ENCODE measurements around the gene AKT3. TPM values are rescaled to one million over a fixed set of nuclear protein-coding genes. Genes with fewer than 3 reads are reported as not detected.
A peak's percentile ranks its signal among the peaks of the same experiment; 100 is the strongest.

Gene AKT3
- total RNA-seq, 1 donor from 2014 or later: 61.9 TPM

DNA sequence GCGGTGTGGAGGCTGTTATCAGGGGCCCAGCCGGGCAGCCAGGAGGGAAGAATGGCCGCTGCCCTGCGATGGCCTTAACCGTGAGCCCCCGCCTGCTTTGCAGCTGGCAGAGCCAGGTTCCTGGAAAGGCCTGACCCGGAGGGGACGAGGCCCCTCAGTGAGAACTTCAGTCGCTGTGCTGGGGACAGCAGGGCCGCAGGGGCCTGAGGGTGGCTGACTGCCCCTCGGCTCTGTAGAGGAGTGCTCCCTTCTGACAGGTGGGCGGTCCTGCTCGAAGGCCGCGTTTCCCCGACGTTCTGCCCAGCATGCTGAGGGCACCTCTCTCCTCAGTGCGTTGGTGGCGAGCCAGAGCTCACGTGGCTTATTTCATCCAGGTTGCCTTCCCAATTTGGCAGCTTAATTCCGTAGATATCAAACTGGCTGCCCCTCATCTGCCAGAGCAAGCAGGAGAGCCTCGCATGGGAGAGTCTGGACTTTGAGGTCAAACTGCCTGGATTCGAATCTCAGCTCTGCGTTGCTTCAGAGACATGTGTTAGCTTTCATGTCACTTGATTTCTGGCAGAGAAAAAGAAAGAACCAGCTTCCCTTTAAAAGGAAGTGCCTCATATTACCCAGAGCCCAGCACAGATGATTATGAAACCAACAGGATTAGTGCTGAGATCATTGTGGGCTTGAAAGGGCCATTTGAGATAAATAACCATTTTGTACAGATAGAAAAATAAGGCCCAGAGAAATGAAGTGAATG lies 354.4 kb downstream of the AKT3 start:
- peak; percentile 64 to 72 for DNase-seq (ENCODE audit: extremely low spot score in 2 of 2)

DNA sequence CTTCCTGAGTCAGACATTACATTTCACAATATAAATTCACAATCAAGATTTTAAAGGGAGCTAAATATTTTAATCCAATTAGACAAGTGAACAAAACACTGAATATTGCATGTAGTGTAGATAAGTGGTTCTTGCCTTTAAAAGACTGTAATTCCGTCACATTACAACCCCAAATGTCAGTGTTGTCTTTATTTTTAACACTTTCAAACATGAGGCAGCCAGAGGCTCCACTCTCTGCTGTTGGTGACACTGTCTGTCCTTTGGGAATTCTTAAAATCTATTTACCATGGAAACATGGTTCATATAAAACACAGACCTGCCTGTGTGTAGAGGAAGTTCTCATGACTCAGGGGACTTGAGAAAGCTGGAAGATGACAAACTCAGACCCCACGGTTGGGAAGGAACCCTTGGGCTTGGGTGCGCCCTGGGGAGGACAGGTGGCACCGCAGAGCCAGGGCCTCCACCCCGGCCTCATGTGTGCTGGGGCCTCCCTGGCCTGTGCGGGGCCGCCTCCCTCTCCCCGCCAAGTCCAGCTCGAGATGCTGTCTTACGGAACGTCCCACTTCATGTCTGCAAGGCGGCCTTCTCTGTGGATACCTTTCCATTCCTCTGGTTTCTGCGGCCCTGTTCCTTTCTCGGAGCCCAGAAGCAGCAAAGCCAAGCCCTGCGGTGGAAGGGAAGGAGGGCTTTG lies 355.2 kb downstream of the AKT3 start:
- peaks cover 12% of the 10 kb centered on the region for H3K4me1 ChIP-seq
- peak overlapping the region; percentile 76 for H3K27ac ChIP-seq
- H3K4me3 ChIP-seq: no peak overlapping the region
- H3K36me3 ChIP-seq: peaks cover 0 to 5% of the 10 kb centered on the region in 2 donors
- intact Hi-C loops (cut with DNase I): no loop called here
- no peaks in the 10 kb centered on the region for H3K27me3 ChIP-seq
- TF ChIP-seq POLR2AphosphoS5 (IDR thresholded peaks at IDR 0.05; ENCODE audit: insufficient read depth in 1 of 2, low read depth in 1 of 2): no peak
- TF ChIP-seq, protein P1, sequence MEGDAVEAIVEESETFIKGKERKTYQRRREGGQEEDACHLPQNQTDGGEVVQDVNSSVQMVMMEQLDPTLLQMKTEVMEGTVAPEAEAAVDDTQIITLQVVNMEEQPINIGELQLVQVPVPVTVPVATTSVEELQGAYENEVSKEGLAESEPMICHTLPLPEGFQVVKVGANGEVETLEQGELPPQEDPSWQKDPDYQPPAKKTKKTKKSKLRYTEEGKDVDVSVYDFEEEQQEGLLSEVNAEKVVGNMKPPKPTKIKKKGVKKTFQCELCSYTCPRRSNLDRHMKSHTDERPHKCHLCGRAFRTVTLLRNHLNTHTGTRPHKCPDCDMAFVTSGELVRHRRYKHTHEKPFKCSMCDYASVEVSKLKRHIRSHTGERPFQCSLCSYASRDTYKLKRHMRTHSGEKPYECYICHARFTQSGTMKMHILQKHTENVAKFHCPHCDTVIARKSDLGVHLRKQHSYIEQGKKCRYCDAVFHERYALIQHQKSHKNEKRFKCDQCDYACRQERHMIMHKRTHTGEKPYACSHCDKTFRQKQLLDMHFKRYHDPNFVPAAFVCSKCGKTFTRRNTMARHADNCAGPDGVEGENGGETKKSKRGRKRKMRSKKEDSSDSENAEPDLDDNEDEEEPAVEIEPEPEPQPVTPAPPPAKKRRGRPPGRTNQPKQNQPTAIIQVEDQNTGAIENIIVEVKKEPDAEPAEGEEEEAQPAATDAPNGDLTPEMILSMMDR (IDR thresholded peaks at IDR 0.05): no peak
- no peak for TF ChIP-seq POLR2A (IDR thresholded peaks at IDR 0.05)
- DNase-seq (ENCODE audit: extremely low spot score in 2 of 2): peak in 1 of 2 donors; percentile 71
- no peaks in the 10 kb centered on the region for H3K9me3 ChIP-seq

More for the DNA sequence above, 354.4 kb downstream of the AKT3 start:
- Histone ChIP-seq H3K9me3 (no peaks in the 10 kb centered on the region), H3K4me3 (no peak overlapping the region), H3K27ac (peak overlapping the region; percentile 76), H3K4me1 (peaks cover 12% of the 10 kb centered on the region), H3K36me3 (peaks cover 0 to 7% of the 10 kb centered on the region in 2 donors), H3K27me3 (no peaks in the 10 kb centered on the region)
- intact Hi-C loops (cut with DNase I): no loop called here
- TF ChIP-seq, protein P1 (IDR thresholded peaks at IDR 0.05): no peak
- TF ChIP-seq POLR2AphosphoS5 (IDR thresholded peaks at IDR 0.05; ENCODE audit: insufficient read depth in 1 of 2, low read depth in 1 of 2) (no peak), POLR2A (IDR thresholded peaks at IDR 0.05) (no peak)

DNA sequence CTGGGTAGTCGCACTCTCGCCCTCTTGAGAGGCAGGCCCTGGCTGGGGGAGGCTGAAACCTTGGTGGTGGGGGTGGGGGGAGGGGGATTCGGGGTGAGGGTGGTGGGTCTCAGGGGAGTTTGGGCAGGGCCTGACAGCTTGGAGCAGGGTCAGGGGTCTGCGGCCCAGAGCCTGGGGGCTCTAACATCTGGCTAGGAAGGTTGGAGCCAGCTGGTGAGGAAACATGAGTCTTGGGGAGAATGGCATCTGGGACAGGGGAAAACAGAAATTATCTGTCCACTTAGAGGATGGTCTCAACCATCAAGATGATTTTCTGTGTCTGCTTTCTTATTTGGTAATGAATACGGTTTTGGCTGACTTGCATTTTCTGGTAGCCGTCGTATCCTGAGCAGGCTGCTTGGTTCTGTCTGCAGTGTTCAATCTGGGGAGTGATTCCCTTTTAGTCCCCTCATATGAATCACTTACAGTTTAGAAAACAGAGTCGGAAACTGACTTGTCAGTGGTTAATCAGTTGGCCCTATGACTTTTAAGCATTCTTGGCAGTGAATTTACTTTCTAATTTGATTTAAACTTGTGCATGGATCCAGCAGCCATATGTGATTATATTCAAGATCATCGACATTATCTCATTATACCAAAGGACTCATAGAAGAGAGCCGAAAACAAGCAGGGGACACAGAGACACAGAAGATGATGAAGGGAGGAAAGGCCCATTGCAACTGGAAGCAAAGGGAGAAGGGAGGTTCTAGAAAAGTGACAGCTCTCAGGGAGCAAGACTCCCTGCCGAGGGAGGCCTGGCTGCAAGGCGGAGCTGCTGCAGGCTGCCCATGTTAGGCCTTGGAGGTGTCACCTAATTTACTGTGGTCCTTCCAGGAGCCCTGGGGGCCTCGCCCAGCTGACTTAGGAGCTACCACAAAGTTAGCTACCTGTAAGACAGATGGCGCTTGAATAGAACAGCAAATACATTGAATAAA lies 356.6 kb downstream of the AKT3 start:
- H3K27me3 ChIP-seq: no peaks in the 10 kb centered on the region
- H3K9me3 ChIP-seq: no peaks in the 10 kb centered on the region
- H3K4me1 ChIP-seq: peaks cover 12% of the 10 kb centered on the region
- TF ChIP-seq POLR2AphosphoS5 (IDR thresholded peaks at IDR 0.05; ENCODE audit: insufficient read depth in 1 of 2, low read depth in 1 of 2) (no peak), POLR2A (IDR thresholded peaks at IDR 0.05) (no peak)
- TF ChIP-seq, protein P1 (IDR thresholded peaks at IDR 0.05): no peak
- no peak overlapping the region for H3K4me3 ChIP-seq
- intact Hi-C loops (cut with DNase I): no loop called here
- no peaks in the 10 kb centered on the region for H3K36me3 ChIP-seq
- H3K27ac ChIP-seq: no peak overlapping the region
- DNase-seq (ENCODE audit: extremely low spot score in 2 of 2): peak; percentile 16 to 60

DNA sequence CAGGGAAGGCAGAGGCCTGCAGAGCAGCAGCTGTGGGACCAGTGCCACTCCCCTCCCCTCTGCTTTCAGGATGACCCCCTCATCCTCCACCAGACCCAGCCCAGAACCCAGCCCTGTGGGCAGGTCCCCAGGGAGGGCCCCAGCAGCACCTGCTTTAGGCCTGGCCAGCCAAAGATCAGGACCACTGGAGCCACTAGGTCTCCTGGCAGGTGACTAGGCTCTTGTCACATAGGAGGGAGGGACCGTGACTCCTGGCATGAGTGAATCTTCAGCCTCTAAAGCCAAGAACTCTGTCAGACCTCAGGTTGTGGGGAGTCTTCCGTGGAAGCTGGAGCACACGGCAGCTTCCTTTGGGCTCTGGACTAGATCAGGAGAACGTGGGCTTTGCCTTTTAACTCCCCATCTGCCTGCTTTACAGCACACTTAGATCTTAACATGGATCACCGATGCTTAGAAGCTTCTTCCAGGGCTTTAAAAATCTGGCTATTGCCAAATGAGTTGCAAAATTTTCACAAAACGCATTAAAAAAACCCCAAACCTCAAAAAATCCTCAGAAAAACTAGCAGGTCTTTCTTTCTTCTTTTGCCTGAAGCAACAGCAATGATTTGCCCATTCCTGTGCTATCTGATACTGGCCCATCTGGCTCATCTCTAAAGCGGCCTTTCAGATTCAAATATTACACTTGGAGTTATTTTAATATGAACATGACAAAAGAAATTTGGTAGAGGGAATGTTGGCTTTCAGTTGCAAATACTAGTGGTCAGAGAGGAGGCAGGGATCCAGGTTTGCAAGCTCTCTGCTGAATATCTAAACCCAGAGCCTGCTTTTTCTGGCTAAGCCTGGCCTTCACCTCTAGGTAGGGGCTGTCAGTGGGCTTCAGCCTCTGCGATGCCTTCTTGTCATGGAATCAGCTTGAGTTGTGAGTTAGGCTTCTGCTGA lies 359.0 kb downstream of the AKT3 start:
- intact Hi-C loops (cut with DNase I): no loop called here
- DNase-seq (ENCODE audit: extremely low spot score in 2 of 2): no peak
- H3K4me3 ChIP-seq: no peak overlapping the region
- no peaks in the 10 kb centered on the region for H3K9me3 ChIP-seq
- H3K36me3 ChIP-seq: no peaks in the 10 kb centered on the region
- H3K27me3 ChIP-seq: no peaks in the 10 kb centered on the region
- H3K27ac ChIP-seq: peak overlapping the region; percentile 36
- peaks cover 12% of the 10 kb centered on the region for H3K4me1 ChIP-seq
- TF ChIP-seq, protein P1 (IDR thresholded peaks at IDR 0.05): no peak
- TF ChIP-seq POLR2A (IDR thresholded peaks at IDR 0.05): no peak
- no peak for TF ChIP-seq POLR2AphosphoS5 (IDR thresholded peaks at IDR 0.05; ENCODE audit: insufficient read depth in 1 of 2, low read depth in 1 of 2)

Measured in vagina (tissue), 2 donors.